Colonic mucosa (tissue), 4 donors: ENCODE data around the gene GPR31. TPM values are rescaled to one million over a fixed set of nuclear protein-coding genes. Genes with fewer than 3 reads are reported as not detected.

Experiments
- DNase-seq: peaks from one replicate; pipeline ENCODE4 v3.0.0-alpha.2; 2020
- H3K27ac ChIP-seq: fragments of 200-600 bp; one replicate; pipeline ENCODE4 v1.8.0; 2021
- H3K27me3 ChIP-seq: fragments of 200-600 bp; one replicate; pipeline ENCODE4 v1.8.0; 2021
- H3K36me3 ChIP-seq: fragments of 200-600 bp; one replicate; pipeline ENCODE4 v1.8.0; 2021
- H3K4me1 ChIP-seq: fragments of 200-600 bp; one replicate; pipeline ENCODE4 v1.8.0; 2021; ENCODE audit warnings: mild to moderate bottlenecking
- H3K4me3 ChIP-seq: fragments of 200-600 bp; one replicate; pipeline ENCODE4 v1.8.0; 2021
- H3K9ac ChIP-seq, 2 donors: one replicate each; pipeline ENCODE4 v1.7.0; 2013; ENCODE audit warnings: control low read depth in 2 of 2, low read depth in 2 of 2, low read length in 2 of 2
- H3K9me3 ChIP-seq: fragments of 200-600 bp; one replicate; pipeline ENCODE4 v1.8.0; 2021
- intact Hi-C: fragments of 100-400 bp; cut with DNase I; formaldehyde crosslinking; loops from one replicate; pipeline ENCODE4 v1.14.1; 2022
- total RNA-seq, 2 donors: library from RNA; stranded (reverse); fragmentation: NEBNext Ultra II Directional in 1 of 2; extraction: Animal tissue kit (Norgen Biotek cat#: 25700) in 1 of 2; gene quantifications; one replicate each; pipeline ENCODE4 v1.2.1, GENCODE V29; 2021
- TF ChIP-seq, protein P1 (sequence below): fragments of 200-600 bp; IDR thresholded peaks from one replicate; pipeline ENCODE4 v1.8.0; 2022; ENCODE audit warnings: antibody characterized with exemption, mild to moderate bottlenecking
- donor health status: healthy.
- donor health status: DM: no; HTN: no; CAD: no.
- donor health status: DM: no; HTN: no; CAD: no.

The GPR31 gene
- total RNA-seq, 2 donors from 2014 or later = not detected

DNA sequence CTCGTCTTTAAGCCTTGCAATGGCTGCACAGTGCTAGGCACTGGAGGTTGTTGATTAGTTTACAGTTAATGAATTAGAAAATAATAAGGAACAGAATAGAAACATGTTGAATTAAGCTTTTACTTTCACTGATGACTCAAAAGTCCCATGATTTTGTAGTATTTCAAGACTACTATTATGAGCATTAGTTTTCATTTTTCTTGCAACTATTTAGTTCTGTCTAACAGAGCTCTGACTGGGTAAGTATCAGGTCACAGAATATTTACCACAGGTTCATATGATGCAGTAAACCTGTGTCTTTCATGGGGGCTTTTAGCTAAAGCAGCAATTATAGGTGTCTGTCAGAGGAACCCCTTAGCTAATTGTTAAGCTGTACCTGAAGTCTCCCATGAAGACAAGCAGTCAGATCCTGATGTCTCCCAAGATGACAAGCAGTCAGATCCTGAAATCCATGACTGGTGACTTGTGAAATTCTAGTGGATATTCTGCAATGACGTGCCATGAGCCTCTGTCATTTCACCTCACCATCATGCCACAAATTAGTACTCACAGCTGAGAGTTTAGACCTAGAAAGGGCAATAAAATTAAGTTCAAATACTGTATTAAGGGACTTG is 8.2 kb upstream of the GPR31 start:
- intact Hi-C loops = no loop called here
- H3K27me3 ChIP-seq = no peaks in the 10 kb centered on the region
- TF ChIP-seq, protein P1, sequence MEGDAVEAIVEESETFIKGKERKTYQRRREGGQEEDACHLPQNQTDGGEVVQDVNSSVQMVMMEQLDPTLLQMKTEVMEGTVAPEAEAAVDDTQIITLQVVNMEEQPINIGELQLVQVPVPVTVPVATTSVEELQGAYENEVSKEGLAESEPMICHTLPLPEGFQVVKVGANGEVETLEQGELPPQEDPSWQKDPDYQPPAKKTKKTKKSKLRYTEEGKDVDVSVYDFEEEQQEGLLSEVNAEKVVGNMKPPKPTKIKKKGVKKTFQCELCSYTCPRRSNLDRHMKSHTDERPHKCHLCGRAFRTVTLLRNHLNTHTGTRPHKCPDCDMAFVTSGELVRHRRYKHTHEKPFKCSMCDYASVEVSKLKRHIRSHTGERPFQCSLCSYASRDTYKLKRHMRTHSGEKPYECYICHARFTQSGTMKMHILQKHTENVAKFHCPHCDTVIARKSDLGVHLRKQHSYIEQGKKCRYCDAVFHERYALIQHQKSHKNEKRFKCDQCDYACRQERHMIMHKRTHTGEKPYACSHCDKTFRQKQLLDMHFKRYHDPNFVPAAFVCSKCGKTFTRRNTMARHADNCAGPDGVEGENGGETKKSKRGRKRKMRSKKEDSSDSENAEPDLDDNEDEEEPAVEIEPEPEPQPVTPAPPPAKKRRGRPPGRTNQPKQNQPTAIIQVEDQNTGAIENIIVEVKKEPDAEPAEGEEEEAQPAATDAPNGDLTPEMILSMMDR = no peak

DNA sequence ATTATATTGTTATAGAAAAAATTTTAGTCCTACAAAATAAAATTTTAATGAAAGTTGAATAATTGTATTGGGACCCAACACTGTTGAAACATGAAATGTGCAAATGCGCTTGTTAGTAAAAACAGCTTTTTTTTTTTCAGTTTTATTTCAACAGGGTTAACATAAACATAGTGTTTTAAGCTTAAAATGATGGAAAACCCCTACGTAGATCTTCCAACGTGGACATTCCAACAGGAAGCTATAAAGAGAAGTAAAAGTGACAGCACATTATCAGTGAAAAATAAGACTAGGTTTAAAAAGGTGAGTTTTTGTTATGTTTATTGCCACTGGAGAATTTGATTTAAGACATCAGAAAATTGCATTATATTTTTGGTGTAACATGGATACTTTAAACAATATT is 6.5 kb upstream of the GPR31 start:
- TF ChIP-seq, protein P1 = no peak
- intact Hi-C loops = no loop called here
- H3K36me3 ChIP-seq = no peaks in the 10 kb centered on the region
- DNase-seq = no peak
- H3K4me3 ChIP-seq = no peak overlapping the region
- no peak overlapping the region for H3K27ac ChIP-seq
- H3K9ac ChIP-seq = no peak overlapping the region
- no peaks in the 10 kb centered on the region for H3K9me3 ChIP-seq
- no peaks in the 10 kb centered on the region for H3K4me1 ChIP-seq
- H3K27me3 ChIP-seq = no peaks in the 10 kb centered on the region

More for the DNA sequence above, 8.2 kb upstream of the GPR31 start:
- no peak overlapping the region for H3K27ac ChIP-seq
- H3K4me3 ChIP-seq = no peak overlapping the region
- H3K9ac ChIP-seq = no peak overlapping the region
- H3K9me3 ChIP-seq = no peaks in the 10 kb centered on the region
- no peaks in the 10 kb centered on the region for H3K36me3 ChIP-seq
- no peak for DNase-seq
- no peaks in the 10 kb centered on the region for H3K4me1 ChIP-seq

DNA sequence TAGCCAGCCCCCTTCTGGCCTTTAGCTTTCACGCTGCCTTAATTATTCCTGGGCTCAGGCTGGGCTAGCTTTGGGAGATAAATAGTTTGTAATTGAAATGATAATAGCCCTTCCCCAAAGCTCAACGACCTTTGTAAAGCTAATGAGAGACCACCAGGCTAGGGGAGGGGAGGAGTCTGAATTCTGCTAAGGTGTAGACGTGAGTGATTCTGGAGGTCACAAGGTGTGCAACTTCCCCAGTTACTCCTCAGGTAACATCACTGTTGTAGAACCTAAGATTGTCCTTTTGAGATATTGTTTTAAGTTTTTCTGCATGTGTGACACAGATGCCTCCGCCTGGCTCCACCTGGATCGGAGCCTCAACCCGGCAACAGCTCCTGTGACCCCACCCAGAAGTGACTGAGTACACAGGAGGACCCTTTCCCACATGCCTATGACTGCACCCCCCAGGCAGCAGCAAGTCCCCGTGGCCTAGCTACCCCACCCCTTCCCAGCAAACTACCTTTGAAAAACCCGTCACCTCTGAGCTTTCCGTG is 5.8 kb upstream of the GPR31 start:
- TF ChIP-seq, protein P1 = no peak
- no peaks in the 10 kb centered on the region for H3K27me3 ChIP-seq
- intact Hi-C loops = no loop called here
- no peaks in the 10 kb centered on the region for H3K36me3 ChIP-seq
- H3K27ac ChIP-seq = no peak overlapping the region
- no peak for DNase-seq
- H3K4me1 ChIP-seq = no peaks in the 10 kb centered on the region
- H3K4me3 ChIP-seq = no peak overlapping the region
- H3K9ac ChIP-seq = no peak overlapping the region
- no peaks in the 10 kb centered on the region for H3K9me3 ChIP-seq

DNA sequence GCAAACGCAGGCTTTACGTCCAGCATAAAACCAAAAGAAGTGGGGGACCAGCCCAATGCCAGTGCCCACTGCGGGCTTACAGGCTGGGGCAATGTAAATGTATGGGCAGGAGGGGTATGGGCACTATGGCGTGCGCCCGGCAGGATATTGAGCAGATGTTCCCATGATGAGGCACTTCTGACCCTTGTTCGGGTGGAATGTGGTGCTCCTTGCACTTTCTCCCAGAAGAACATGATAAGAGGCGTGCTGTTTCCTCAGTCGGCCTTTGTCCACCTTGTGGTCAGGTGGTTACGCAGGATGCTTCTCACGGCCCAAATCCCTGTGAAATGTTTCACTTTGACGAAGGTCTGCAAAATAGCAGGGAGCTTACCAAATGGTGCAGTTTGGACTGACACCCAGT is 4.8 kb upstream of the GPR31 start:
- intact Hi-C loops = no loop called here
- Histone ChIP-seq H3K36me3 (no peaks in the 10 kb centered on the region), H3K4me3 (no peak overlapping the region), H3K4me1 (no peaks in the 10 kb centered on the region), H3K9ac (no peak overlapping the region), H3K9me3 (no peaks in the 10 kb centered on the region), H3K27ac (no peak overlapping the region), H3K27me3 (no peaks in the 10 kb centered on the region)
- no peak for DNase-seq
- TF ChIP-seq, protein P1 = no peak

DNA sequence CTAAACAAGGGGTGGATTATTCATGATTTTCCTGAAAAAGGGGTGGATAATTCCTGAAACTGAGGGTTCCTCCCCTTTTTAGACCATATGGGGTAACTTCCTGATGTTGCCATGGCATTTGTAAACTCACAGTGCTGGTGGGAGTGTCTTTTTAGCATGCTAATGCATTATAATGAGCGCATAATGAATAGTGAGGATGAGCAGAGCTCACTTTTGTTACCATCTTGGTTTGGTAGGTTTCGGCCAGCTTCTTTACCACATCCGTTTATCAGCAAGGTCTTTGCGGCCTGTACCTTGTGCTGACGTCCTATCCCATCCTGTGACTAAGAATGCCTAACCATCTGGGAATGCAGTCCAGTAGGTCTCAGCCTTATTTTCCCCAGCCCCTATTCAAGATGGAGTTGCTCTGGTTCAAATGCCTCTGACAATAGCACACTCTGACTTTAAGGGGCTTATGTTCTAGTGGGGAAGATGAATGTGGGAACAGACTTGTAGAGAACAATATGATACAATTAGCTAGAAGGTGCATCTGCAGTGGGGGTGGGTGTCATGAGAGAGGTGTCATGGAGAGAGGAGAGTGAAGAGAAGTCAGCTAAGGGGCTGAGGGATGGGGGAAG is 4.2 kb upstream of the GPR31 start:
- Histone ChIP-seq H3K27me3 (no peaks in the 10 kb centered on the region), H3K27ac (no peak overlapping the region)
- TF ChIP-seq, protein P1 = no peak

More for the DNA sequence above, 4.2 kb upstream of the GPR31 start:
- H3K36me3 ChIP-seq = no peaks in the 10 kb centered on the region
- no peak overlapping the region for H3K4me3 ChIP-seq
- no peak for DNase-seq
- intact Hi-C loops = no loop called here
- H3K9me3 ChIP-seq = no peaks in the 10 kb centered on the region
- H3K9ac ChIP-seq = no peak overlapping the region
- H3K4me1 ChIP-seq = no peaks in the 10 kb centered on the region
